B cell (primary cell): ENCODE measurements around the gene CUL9. TPM values are rescaled to one million over a fixed set of nuclear protein-coding genes. Genes with fewer than 3 reads are reported as not detected.

ENCODE experiments used
- ATAC-seq: fragments of 200-7000 bp; cut with Tn5 transposase; one replicate; pipeline ENCODE4 v1.10.0; 2021; ENCODE audit warnings: low read depth, mild to moderate bottlenecking, moderate number of reproducible peaks, moderate library complexity
- CTCF ChIA-PET: fragments of 350-600 bp; sonication (Branson Sonifier 250); formaldehyde crosslinking; loops from one replicate; lab custom pipeline; 2021; ENCODE audit warnings: antibody characterized with exemption, inconsistent platforms; lab: Charles Lee
- POLR2A ChIA-PET: fragments of 350-600 bp; sonication (Branson Sonifier 250); formaldehyde crosslinking; loops from one replicate; lab custom pipeline; 2021; ENCODE audit warnings: antibody characterized with exemption; lab: Charles Lee
- DNase-seq: peaks from one replicate; pipeline ENCODE4 v3.0.0; 2013
- H2AFZ ChIP-seq: 2 replicates; pipeline ENCODE4 v1.6.1; 2012; ENCODE audit warnings: mild to moderate bottlenecking, low read depth, low read length; ENCODE audit not compliant: insufficient read depth, poor library complexity, severe bottlenecking
- H3K27ac ChIP-seq, 2 donors: 1 replicate in 1 of 2; 2 replicates in 1 of 2; pipeline ENCODE4 v1.5.1; 2012 to 2013; ENCODE audit warnings: low read length in 2 of 2, mild to moderate bottlenecking in 2 of 2, moderate library complexity in 1 of 2
- H3K27me3 ChIP-seq, 4 experiments: fragments of 200-600 bp in 1 of 4; sonication (generic) in 1 of 4; replicated peaks in 1 of 4; 1 replicate in 2 of 4; 2 replicates in 2 of 4; pipeline versions ENCODE4 v1.6.1 to v1.7.0; 2013 to 2016; ENCODE audit warnings: low read length in 3 of 4, mild to moderate bottlenecking in 2 of 4, mixed read lengths in 1 of 4, moderate library complexity in 1 of 4; ENCODE audit not compliant: insufficient read depth in 4 of 4, control insufficient read depth in 3 of 4; ENCODE audit errors: control extremely low read depth in 1 of 4
- H3K36me3 ChIP-seq, 2 experiments: replicated peaks in 1 of 2; 1 replicate in 1 of 2; 2 replicates in 1 of 2; pipeline versions ENCODE4 v1.6.1 to v1.7.1; 2013; ENCODE audit warnings: low read length in 1 of 2; ENCODE audit not compliant: insufficient read depth in 2 of 2, control insufficient read depth in 1 of 2; ENCODE audit errors: control extremely low read depth in 1 of 2, extremely low read depth in 1 of 2
- H3K4me1 ChIP-seq, 2 donors: fragments of 200-600 bp in 1 of 2; sonication (generic) in 1 of 2; 1 replicate in 1 of 2; 2 replicates in 1 of 2; pipeline versions ENCODE4 v1.5.1 to v1.6.1; 2013 to 2017; ENCODE audit warnings: low read length in 2 of 2; ENCODE audit not compliant: control insufficient read depth in 2 of 2, insufficient read depth in 2 of 2
- H3K4me2 ChIP-seq: replicated peaks from 2 replicates; pipeline ENCODE3; 2012; ENCODE audit warnings: mild to moderate bottlenecking, low read depth, low read length; ENCODE audit not compliant: poor library complexity, severe bottlenecking
- H3K4me3 ChIP-seq, 5 experiments: fragments of 200-600 bp in 1 of 5; sonication (generic) in 1 of 5; 1 replicate in 3 of 5; 2 replicates in 2 of 5; pipeline versions ENCODE4 v1.5.1 to v1.7.0; 2011 to 2016; ENCODE audit warnings: low read length in 4 of 5, mild to moderate bottlenecking in 4 of 5, low read depth in 2 of 5, control low read depth in 1 of 5, moderate library complexity in 1 of 5; ENCODE audit not compliant: insufficient read depth in 1 of 5; ENCODE audit errors: control extremely low read depth in 1 of 5, extremely low read depth in 1 of 5
- H3K79me2 ChIP-seq: fragments of 200-600 bp; sonication (generic); one replicate; pipeline ENCODE4 v1.6.0; 2016; ENCODE audit warnings: low read length; ENCODE audit not compliant: control insufficient read depth, insufficient read depth
- H3K9ac ChIP-seq: fragments of 200-600 bp; sonication (generic); 2 replicates; pipeline ENCODE4 v1.6.1; 2017; ENCODE audit warnings: mild to moderate bottlenecking, low read length, moderate library complexity
- H3K9me3 ChIP-seq, 3 donors: one replicate each; pipeline versions ENCODE4 v1.6.1 to v1.7.1; 2013; ENCODE audit warnings: low read length in 2 of 3; ENCODE audit not compliant: control insufficient read depth in 2 of 3, insufficient read depth in 1 of 3; ENCODE audit errors: control extremely low read depth in 1 of 3
- H4K20me1 ChIP-seq: 2 replicates; pipeline ENCODE4 v1.6.0; 2012; ENCODE audit warnings: mild to moderate bottlenecking, low read length; ENCODE audit not compliant: insufficient read depth, control insufficient read depth, poor library complexity, severe bottlenecking
- H3K27ac Mint-ChIP-seq: one replicate; pipeline ENCODE4 v1.8.0; 2021; ENCODE audit warnings: mixed read lengths
- H3K27me3 Mint-ChIP-seq: one replicate; pipeline ENCODE4 v1.8.0; 2021; ENCODE audit warnings: mixed read lengths
- H3K4me1 Mint-ChIP-seq: one replicate; pipeline ENCODE4 v1.8.0; 2021; ENCODE audit warnings: mixed read lengths
- H3K4me3 Mint-ChIP-seq: one replicate; pipeline ENCODE4 v1.8.0; 2021; ENCODE audit warnings: mixed read lengths
- H3K9me3 Mint-ChIP-seq: one replicate; pipeline ENCODE4 v1.8.0; 2022; ENCODE audit warnings: mixed read lengths; ENCODE audit not compliant: insufficient read depth
- EZH2 ChIP-seq: IDR thresholded peaks from 2 replicates; pipeline ENCODE4 v1.6.1; 2012; ENCODE audit warnings: borderline replicate concordance, low read depth, mild to moderate bottlenecking, moderate library complexity, low read length; ENCODE audit not compliant: insufficient read depth, poor library complexity, severe bottlenecking
- WGBS: methylation state at CpG from one replicate; pipeline ENCODE4 v1.1.5; 2013; ENCODE audit warnings: missing lambda C conversion rate; ENCODE audit not compliant: insufficient coverage; 5-methylcytosine and 5-hydroxymethylcytosine counted together
- intact Hi-C: fragments of 100-400 bp; cut with micrococcal nuclease; formaldehyde crosslinking; loops from one replicate; pipeline ENCODE4 v1.10.0; 2022
- polyA plus RNA-seq: library from polyadenylated mRNA; depleted of rRNA; stranded (reverse); fragments of >200 nt; gene quantifications from 2 replicates; pipeline ENCODE4 v1.2.3, GENCODE V29; 2012
- total RNA-seq, 2 donors: library from RNA; stranded (reverse); fragments of 120-200 nt in 1 of 2; gene quantifications; 1 replicate in 1 of 2; 2 replicates in 1 of 2; pipeline versions ENCODE4 v1.2.3 to v1.2.4, GENCODE V29; 2013 to 2022
- TF ChIP-seq, protein P1 (sequence below): fragments of 200-600 bp; IDR thresholded peaks from one replicate; pipeline ENCODE4 v1.8.0; 2022; ENCODE audit warnings: antibody characterized with exemption, mild to moderate bottlenecking

Gene CUL9
- total and polyA plus RNA-seq, 2 donors (not counting 1 experiment from before 2014, with no cell fraction given) = 98.0 to 110 TPM

DNA sequence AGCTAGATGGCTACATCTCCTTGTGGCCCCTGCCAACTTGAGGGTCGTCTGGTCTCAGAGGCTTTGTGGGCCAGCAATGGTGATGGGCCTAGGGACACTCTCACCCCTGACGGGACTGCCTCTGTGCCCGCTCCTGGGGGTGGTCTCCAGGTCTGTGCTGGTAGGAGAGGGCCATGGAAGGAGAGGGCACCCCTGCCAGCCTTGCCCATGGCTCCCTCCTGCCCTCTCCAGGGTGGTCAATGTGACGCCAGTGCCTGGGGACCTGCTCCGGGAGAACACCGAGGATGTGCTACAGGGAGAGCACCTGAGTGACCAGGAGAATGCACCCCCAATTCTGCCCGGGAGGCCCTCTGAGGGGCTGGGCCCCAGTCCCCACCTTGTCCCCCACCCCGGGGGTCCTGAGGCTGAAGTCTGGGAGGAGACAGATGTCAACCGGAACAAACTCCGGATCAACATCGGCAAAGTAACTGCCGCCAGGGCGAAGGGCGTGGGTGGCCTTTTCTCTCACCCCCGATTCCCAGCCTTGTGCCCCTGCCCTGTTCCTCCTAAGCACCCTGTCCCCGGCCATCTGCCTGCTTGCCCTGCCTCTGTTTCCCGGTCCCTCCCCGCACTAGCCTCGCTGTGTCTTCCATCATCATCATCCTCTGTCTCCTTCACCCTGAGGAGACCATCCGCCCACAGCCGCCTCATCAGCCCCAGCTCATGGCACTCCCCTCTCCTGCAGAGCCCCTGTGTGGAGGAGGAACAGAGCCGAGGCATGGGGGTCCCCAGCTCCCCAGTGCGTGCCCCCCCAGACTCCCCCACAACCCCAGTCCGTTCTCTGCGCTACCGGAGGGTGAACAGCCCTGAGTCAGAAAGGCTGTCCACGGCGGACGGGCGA lies 77.1 kb downstream of the CUL9 start:
- Mint-ChIP-seq H3K9me3 (no peaks in the 10 kb centered on the region), H3K4me1 (peaks cover 6% of the 10 kb centered on the region), H3K27ac (no peak overlapping the region), H3K27me3 (peaks cover 17% of the 10 kb centered on the region), H3K4me3 (no peak overlapping the region)
- Histone ChIP-seq H3K27me3 (peaks cover 0 to 19% (median 0%) of the 10 kb centered on the region in 4 experiments), H3K27ac (no peak overlapping the region), H3K4me3 (no peak overlapping the region), H3K9me3 (peaks cover 0 to 7% (median 0%) of the 10 kb centered on the region in 3 donors), H2AFZ (no peak overlapping the region), H4K20me1 (no peaks in the 10 kb centered on the region), H3K4me1 (no peaks in the 10 kb centered on the region), H3K79me2 (no peaks in the 10 kb centered on the region), H3K4me2 (no peak overlapping the region), H3K36me3 (no peaks in the 10 kb centered on the region), H3K9ac (no peak overlapping the region)
- CTCF ChIA-PET = interaction anchor here (5.7 kb wide), 1 partner anchor 247 kb away, joined by 50 read pairs; no protein-coding TSS in a partner anchor
- ATAC-seq = no peak
- POLR2A ChIA-PET = no interaction called here
- 95% methylated on average over 21 of the region's 30 CpGs for WGBS
- intact Hi-C loops = no loop called here
- no peak for TF ChIP-seq EZH2
- TF ChIP-seq, protein P1, sequence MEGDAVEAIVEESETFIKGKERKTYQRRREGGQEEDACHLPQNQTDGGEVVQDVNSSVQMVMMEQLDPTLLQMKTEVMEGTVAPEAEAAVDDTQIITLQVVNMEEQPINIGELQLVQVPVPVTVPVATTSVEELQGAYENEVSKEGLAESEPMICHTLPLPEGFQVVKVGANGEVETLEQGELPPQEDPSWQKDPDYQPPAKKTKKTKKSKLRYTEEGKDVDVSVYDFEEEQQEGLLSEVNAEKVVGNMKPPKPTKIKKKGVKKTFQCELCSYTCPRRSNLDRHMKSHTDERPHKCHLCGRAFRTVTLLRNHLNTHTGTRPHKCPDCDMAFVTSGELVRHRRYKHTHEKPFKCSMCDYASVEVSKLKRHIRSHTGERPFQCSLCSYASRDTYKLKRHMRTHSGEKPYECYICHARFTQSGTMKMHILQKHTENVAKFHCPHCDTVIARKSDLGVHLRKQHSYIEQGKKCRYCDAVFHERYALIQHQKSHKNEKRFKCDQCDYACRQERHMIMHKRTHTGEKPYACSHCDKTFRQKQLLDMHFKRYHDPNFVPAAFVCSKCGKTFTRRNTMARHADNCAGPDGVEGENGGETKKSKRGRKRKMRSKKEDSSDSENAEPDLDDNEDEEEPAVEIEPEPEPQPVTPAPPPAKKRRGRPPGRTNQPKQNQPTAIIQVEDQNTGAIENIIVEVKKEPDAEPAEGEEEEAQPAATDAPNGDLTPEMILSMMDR = no peak
- no peak for DNase-seq

DNA sequence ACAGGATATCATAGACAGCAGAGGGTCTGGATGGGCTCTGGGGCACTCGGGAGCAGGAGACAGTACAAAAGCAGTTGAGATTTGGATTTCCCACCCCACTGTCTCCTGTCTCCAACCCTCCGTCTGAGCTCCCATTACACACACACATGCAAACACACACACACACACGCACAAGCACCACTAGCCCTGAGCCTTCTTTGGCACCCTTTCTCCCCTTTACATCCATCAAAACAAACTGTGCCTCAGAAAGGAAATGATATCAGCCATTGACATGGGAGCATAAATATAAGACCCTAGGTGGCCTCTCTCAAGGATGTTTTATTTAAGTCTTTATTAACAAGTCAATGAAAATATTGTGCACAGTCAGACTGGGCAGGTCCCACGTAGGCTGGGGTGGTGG lies 78.8 kb downstream of the CUL9 start:
- DNase-seq = no peak
- Histone ChIP-seq H3K36me3 (no peaks in the 10 kb centered on the region), H3K9me3 (peaks cover 0 to 4% (median 0%) of the 10 kb centered on the region in 3 donors), H3K27me3 (peaks cover 0 to 6% (median 0%) of the 10 kb centered on the region in 4 experiments), H3K27ac (no peak overlapping the region), H2AFZ (no peak overlapping the region), H3K79me2 (no peaks in the 10 kb centered on the region), H3K9ac (no peak overlapping the region), H4K20me1 (no peaks in the 10 kb centered on the region), H3K4me2 (no peak overlapping the region), H3K4me3 (no peak overlapping the region), H3K4me1 (no peaks in the 10 kb centered on the region)
- WGBS = 97% methylated on average over 3 of the region's 4 CpGs
- ATAC-seq = no peak
- Mint-ChIP-seq H3K4me3 (no peak overlapping the region), H3K27me3 (peaks cover 9% of the 10 kb centered on the region), H3K9me3 (no peaks in the 10 kb centered on the region), H3K27ac (no peak overlapping the region), H3K4me1 (peaks cover 6% of the 10 kb centered on the region)
- no peak for TF ChIP-seq EZH2
- TF ChIP-seq, protein P1 = no peak
- ChIA-PET POLR2A (no interaction called here), CTCF (interaction anchor here (1.6 to 6.6 kb wide), 5 partner anchors 23 to 246 kb away, joined by 3 to 73 read pairs (median 32); partner anchors contain the start of gene CRIP3)
- intact Hi-C loops = no loop called here
